G401 (cell line): ENCODE results near the gene CALHM6. TPM values are rescaled to one million over a fixed set of nuclear protein-coding genes. Genes with fewer than 3 reads are reported as not detected.
"Not testable (repeated sequence)": the region's sequence is repeated elsewhere in the genome, so short reads cannot be mapped to it uniquely, and the experiment has no call there.

ENCODE experiments used
- DNase-seq: peaks from one replicate; pipeline ENCODE4 v3.0.0-alpha.2; 2015; ENCODE audit warnings: low spot score
- in situ Hi-C: cut with HindIII; loops from 2 replicates; pipeline ENCODE4 v1.10.0; 2016; ENCODE audit warnings: low sequenced_read_pairs, mixed read lengths
- total RNA-seq: library from RNA; depleted of rRNA; stranded (reverse); fragments of >200 nt; shearing (Covaris generic); gene quantifications from 2 replicates; pipeline ENCODE4 v1.2.3, GENCODE V29; 2014

CALHM6 gene
- total RNA-seq, 1 experiment from 2014 or later, result not detected

- in situ Hi-C loops, result no loop called here
- no peak for DNase-seq
These were observed 7.1 kb downstream of the CALHM6 start for GRCh38 chr6:116468293-116468692.

GRCh38 chr6:116471531-116471930 lies 10.4 kb downstream of the CALHM6 start:
- in situ Hi-C loops, result no loop called here
- no peak for DNase-seq

- in situ Hi-C loops, result no loop called here
- no peak for DNase-seq
These were observed 11.5 kb downstream of the CALHM6 start for GRCh38 chr6:116472706-116473105.

GRCh38 chr6:116475141-116475540 lies 14.0 kb downstream of the CALHM6 start:
- no peak for DNase-seq
- in situ Hi-C loops, result no loop called here

GRCh38 chr6:116476002-116476678 lies 15.0 kb downstream of the CALHM6 start:
- in situ Hi-C loops, result no loop called here
- DNase-seq, result no peak

- in situ Hi-C loops, result no loop called here
- DNase-seq, result no peak
These were observed 21.6 kb downstream of the CALHM6 start for GRCh38 chr6:116482780-116483179.

GRCh38 chr6:116483616-116484015 lies 22.4 kb downstream of the CALHM6 start:
- in situ Hi-C loops, result no loop called here
- no peak for DNase-seq

GRCh38 chr6:116485559-116486184 lies 24.5 kb downstream of the CALHM6 start:
- no peak for DNase-seq
- in situ Hi-C loops, result no loop called here

- DNase-seq, result no peak
- in situ Hi-C loops, result no loop called here
These were observed 30.6 kb downstream of the CALHM6 start for GRCh38 chr6:116491610-116492330.

- in situ Hi-C loops, result no loop called here
- DNase-seq, result no peak
These were observed 31.3 kb downstream of the CALHM6 start for GRCh38 chr6:116492331-116493067.

- in situ Hi-C loops, DNase-seq: not testable (repeated sequence)
These were observed 34.0 kb downstream of the CALHM6 start for GRCh38 chr6:116495161-116495560.

GRCh38 chr6:116497113-116497676 lies 36.0 kb downstream of the CALHM6 start:
- DNase-seq, result no peak
- in situ Hi-C loops, result no loop called here

GRCh38 chr6:116500969-116501433 lies 39.8 kb downstream of the CALHM6 start:
- in situ Hi-C loops, result no loop called here
- DNase-seq, result no peak

- no peak for DNase-seq
- in situ Hi-C loops, result no loop called here
These were observed 46.1 kb downstream of the CALHM6 start for GRCh38 chr6:116507324-116507723.

- DNase-seq, result no peak
- in situ Hi-C loops, result no loop called here
These were observed 47.4 kb downstream of the CALHM6 start for GRCh38 chr6:116508527-116508926.

GRCh38 chr6:116511424-116512110 lies 50.4 kb downstream of the CALHM6 start, which contains the start of gene CALHM5:
TSS of gene CALHM5 (plus strand) at chr6:116511639. CDS start at chr6:116511697, 58 bp downstream.
- DNase-seq, result no peak
- in situ Hi-C loops, result no loop called here

- DNase-seq, result no peak
- in situ Hi-C loops, result no loop called here
These were observed 51.0 kb downstream of the CALHM6 start for GRCh38 chr6:116512111-116512559.

GRCh38 chr6:116512734-116513133 lies 51.6 kb downstream of the CALHM6 start:
- DNase-seq, result no peak
- in situ Hi-C loops, result no loop called here
